NCI-H1417 (cell line): ENCODE results near the gene SLC25A33.
"Not testable (repeated sequence)": the region's sequence is repeated elsewhere in the genome, so short reads cannot be mapped to it uniquely, and the experiment has no call there.

ENCODE experiments used
- DNase-seq, 3 experiments: peaks; one replicate each; lab custom pipeline; 2025; lab: John Stamatoyannopoulos, UW

Gene SLC25A33

DNA sequence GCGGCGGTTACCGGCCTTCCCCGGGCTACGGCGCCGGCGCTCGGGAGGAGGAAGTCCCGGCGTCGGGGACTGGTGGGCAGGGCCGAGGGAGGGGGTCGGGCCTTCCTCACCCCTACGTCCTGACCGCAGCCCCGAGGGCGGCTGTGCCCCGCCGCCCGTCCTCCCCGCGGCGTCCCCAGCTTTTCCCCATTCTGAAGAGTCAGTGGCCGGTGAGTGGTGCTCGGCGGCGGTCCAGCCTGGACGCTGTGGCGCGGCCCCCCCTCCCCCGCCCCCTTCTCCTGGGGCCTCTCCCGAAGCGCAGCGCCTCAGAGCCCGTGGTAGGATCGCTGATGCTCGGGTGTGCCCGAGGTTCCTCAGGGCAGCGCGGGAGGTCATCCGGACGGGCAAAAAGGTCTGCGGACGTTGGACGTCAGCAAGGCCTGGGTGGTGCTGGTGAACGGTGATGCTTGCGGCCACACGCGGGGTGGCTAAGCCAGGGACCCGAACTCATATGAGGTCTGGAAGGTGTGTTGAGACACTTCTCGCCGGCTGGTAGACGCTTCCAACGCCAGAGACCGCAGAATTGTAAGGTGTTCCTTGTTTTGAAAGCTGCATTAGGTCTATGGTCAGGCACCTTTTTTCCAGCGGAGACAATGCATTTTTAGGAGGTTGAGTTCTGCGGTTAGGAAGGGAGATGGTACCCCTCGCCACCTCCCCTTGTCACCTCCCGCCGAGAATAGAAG, 725 bp downstream of the SLC25A33 start:
- peak; percentile 34 to 89 (median 76) for DNase-seq

DNA sequence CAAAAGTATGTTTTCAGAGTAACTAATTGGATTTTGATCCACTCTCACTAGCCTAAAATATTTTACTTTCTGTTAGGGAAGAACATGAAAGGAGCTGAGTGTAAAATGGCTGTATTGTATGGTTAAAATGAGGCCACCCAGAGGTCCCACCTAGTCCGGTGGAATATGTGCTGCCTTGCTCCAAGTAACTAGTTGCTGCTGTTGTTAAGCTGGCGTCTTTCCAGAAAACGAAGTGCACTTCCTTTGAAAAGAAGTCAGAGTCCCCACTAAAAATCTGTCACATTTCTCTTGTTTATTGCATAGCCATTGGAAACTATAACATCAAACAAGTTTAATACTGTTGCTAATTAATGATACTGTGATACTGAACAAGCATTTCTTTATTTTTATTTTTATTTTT, 3.2 kb downstream of the SLC25A33 start:
- DNase-seq: no peak

DNA sequence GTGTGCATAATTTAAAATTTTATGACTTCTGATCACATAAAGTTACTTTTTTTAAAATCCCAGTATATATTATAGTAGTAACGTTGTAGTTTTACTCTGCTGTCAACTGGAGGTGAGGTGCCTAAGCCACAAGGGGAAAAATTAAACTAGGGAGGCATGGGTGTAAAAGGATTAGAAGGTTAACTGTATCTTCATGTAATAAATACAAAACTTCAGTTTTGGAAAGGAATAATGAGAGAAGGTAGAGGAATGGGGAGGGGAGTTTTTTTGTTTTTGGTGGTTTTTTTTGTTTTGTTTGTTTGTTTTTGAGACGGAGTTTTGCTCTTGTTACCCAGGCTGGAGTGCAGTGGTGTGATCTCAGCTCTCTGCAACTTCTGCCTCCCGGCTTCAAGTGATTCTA, 5.7 kb downstream of the SLC25A33 start:
- no peak for DNase-seq

DNA sequence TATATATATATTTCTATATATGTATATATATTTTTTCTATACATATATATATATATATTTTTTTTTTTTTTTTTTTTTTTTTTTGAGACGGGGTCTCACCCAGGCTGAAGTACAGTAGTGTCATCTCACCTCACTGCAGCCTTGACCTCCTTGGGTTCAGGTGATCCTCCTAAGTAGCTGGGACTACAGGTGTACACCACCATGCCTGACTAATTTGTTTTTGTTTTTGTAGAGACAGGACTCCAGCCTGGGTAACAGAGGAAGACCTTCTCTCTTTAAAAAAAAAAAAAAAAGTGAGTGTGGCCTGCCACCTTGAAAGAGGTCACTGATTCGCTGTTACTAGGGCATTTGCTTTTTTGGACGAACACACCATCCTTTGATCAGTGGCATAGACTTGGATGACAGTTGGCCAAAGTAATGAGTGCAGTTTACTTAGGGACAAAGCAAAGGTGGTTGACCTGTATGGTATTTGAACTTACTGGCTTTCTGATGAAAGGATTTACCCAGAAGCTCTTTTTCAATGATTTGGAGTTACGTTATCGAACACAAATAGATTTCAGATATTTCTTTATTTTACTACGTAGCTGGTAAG, 10.8 kb downstream of the SLC25A33 start:
- DNase-seq: no peak

DNA sequence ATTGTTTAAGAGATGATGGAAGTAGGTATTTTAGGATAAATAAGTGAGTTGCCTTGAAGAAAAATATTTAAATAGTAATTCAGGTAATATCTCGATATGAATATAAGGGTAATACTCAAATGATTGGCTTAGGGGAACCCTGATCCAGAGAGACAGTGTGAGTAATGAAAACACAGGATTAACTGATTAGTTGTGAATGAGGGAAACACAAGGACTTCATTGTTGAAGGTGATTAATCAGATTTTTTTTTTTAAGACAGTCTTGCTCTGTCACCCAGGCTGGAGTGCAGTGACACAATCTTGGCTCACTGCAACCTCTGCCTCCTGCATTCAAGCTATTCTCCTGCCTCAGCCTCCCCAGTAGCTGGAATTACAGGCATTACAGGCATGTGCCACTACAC, 12.7 kb downstream of the SLC25A33 start:
- DNase-seq: no peak

DNA sequence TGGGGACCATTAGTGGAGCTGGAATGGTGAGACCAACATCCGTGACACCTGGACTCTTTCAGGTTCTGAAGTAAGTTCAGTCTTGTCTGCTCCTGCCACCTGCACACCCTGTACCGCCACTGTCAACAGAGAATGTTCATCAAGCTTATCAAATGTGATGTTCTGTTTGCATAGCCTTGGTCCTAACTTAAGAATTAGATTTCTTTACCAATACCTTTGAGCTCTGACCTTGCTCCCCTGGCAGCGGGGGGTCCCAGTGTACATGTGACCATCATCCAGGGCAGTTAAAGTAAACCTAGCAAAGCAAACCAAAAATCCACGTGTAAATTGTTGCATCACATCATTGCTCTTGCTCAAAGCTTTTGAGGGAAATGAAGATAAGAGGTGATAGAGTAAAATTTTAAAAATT, 14.5 kb downstream of the SLC25A33 start:
- DNase-seq: no peak

DNA sequence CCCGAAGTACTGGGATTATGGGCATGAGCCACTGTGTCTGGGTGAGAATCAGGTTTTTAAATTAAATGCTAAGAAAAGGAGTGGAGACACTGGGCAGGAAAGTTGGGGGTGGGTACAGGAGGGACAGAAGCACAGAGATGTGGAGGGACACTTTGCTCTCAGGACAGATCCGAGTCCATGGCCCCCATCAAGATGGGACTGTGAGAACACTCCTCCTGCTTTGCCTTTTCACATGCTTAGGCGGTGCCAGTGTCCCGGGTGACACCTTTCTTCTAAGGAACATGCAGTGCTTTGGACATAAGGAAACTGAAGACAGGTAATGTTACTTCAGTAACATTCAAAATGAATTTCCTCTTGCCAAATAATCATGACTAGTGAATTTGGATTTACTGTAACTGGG, 16.7 kb downstream of the SLC25A33 start:
- DNase-seq: no peak

DNA sequence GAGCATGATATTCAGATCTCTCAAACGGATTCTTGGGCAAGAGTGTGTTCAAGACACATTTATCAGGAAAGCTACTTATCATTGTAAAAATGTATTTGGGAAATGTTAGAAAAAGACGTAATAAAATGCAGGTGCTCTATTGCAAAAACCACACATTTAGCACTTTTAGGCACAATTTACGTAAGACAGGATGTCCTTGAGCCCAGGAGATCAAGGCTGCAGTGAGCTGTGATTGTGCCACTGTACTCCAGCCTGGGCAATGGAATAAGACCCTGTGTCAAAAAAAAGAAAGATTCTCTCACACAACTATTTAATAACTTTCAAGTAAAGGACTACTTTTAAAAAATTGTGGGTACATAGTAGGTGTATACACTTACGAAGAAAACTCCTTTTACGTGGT, 18.4 kb downstream of the SLC25A33 start:
- DNase-seq: no peak

DNA sequence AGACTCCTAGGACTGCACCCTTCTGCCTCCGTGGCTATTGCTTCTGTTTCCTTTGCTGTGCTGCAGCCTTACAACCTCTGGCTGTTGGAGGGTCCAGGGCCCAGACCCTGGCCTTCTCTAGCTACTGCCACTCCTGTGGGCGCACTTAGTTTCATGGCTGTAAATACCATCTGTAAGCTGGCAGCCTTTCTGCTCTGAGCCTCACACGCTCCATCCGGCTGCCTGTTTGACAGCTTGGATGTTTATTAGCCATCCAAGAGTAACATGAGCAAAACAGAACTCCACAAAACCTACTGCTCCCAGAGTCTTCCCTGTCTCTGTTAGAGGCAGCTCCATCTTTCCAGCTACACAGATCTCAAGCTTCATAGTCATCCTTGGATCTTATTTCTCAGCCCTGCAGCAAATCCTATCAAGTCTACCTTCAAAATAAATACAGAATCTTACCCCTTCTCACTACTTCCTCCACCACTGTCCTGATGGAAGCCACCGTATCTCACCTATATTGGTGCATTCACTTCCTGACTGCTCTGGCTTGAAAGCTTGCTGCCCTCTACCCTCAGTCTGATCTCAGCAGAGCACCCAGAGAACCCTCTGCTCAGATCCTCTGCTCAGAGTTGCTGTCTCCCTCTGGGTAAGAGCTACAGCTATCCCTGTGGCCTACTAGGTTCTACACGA, 19.1 kb downstream of the SLC25A33 start:
- DNase-seq: no peak

DNA sequence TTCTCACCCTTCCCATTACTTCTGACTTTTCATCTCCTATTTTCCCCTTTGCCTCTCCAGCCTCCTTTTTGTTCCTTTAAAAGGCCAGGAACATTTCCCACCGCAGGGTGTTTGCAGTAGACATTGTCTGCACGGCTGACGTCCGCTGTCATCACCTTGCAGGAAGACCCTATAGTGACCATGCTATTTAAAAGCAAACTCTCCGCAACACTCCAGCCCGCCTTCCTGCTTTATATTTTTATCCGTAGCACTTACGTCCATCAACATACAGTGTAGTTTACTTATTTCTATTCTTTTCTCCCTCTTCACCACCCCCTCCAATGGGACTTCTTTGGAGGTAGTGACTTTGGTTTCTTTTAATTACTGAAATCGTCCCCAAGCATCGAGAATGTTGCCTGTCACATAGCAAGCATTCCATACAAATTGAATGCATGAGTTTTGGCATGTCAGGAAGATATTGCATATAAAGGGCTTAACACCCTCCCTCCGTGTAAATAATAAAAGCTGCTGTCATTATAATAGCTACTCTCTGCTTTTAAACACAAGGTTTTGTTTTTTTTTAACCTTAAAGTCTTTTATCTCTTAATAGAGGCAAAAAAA, 19.8 kb downstream of the SLC25A33 start:
- no peak for DNase-seq

DNA sequence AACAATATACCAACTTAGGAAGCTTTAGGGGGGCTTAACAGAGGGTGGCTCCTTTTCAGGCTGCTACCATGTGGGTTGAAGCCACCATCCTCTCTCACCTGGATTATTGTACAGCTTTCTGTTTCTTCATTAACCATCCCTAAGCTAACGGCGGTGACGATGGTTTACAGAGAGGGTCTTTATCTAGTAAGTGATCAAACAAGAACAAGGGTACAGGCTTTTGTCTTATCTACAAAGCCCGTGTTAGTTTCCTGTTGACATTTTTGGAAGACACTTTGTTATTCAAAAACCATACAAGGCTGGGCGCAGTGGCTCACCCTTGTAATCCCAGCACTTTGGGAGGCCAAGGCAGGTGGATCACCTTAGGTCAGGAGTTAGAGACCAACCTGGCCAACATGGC, 20.4 kb downstream of the SLC25A33 start:
- no peak for DNase-seq

DNA sequence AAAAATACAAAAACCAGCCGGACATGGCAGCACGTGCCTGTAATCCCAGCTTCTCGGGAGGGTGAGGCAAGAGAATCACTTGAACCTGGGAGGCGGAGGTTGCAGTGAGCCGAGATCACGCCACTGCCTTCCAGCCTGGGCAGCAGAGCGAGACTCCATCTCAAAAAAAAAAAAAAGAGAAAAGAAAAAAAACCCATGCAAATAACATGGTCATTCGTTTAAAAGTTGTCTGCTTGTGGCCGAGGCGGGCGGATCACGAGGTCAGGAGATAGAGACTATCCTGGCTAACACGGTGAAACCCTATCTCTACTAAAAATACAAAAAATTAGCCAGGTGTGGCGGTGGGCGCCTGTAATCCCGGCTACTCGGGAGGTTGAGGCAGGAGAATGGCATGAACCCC, 20.8 kb downstream of the SLC25A33 start:
- DNase-seq: not testable (repeated sequence)

DNA sequence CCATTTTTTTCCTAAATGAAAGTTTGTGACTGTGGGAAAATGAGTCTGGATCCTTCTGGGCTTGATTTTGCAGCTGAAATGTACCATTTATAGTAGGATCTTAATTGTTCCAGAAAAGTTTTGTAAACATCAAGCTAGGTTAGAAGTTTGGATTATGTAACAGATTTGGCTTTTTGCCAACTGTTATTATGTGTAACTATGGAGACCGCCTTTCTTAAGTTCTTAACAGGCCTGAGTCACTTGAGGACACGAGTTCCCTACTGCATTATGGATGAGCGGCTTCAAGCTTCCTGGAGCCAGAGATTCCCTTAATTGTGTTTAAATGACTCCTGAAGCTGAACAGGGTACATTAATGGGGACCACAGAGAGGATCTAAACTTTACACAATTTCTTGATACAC, 22.2 kb downstream of the SLC25A33 start:
- peak; percentile 53 to 98 (median 89) for DNase-seq

DNA sequence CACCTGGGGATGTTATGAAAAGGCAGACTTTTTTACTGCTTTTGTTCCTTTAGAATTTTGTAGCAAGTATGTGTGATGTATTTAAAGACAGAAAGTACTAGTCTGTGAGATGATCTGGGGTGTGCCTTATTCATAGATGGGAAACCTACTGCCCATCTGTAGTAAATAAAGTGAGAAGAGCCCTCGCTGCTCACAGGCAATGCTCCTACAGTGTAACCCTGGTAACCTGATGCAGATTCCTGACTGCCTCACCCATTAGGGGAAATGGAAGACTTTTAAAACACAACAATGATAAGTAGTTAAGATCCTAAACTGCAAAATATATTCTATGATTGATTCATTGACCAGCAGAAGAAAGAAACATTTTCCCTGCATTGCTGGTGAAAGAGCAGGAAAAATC, 30.0 kb downstream of the SLC25A33 start:
- DNase-seq: no peak

DNA sequence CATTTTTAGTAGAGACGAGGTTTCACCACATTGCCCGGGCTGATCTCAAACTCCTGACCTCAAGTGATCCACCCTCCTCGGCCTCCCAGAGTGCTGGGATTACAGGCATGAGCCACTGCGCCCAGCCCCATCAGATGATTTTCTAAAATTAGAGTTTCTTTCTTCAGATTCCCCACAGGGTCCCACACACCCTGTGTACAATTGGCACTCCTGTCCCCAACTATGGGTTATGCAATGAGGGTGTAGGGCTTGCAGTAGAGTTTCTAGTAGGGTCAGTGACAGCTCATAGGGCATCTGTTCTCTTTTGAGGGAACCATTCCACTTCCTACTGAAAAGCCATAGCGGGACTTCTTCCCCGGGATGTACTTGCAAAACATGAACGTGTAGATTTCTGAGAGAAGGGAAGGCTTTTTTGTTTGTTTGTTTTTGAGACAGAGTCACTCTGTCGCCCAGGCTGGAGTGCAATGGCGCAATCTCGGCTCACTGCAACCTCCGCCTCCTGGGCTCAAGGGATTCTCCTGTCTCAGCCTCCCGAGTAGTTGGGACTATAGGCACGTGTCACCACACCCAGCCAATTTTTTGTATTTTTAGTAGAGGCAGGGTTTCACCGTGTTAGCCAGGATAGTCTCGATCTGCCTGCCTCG, 31.7 kb downstream of the SLC25A33 start:
- not testable (repeated sequence) for DNase-seq

DNA sequence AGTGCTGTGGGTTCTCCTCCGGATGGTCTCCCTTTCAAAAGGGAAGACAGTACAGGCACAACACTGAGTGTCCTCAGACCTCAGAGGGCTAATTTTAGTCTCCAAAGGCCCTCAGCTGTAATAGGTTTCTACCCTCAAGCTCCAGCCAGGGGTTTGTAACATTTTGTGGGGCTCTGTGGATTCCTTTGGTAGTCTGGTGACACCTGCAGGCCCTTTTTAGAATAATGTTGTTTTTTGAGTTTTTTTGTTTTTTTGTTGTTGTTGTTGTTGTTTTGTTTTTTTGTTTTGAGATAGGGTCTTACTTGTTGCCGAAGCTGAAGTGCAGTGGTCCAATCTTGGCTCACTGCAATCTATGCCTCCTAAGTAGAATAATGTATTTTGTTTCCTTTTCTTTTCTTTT, 34.5 kb downstream of the SLC25A33 start:
- DNase-seq: peak in 1 of 3 experiments; percentile 42

DNA sequence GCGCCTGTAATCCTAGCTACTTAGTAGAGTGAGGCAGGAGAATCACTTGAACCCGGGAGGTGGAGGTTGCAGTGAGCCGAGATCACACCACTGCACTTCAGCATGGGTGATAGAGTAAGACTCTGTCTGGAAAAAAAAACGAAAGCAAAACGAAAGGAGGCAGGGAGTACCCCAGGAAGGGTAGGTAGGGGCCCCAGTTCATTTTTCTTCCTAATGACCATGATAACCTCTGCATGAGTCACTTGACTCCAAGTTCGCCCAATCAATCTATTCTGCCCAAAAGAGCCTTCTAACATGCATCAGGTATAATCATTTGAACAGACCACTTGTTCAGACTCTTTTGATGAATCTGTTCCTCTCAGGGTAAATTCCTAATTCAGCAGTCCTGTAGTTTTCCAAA, 36.2 kb downstream of the SLC25A33 start:
- no peak for DNase-seq

DNA sequence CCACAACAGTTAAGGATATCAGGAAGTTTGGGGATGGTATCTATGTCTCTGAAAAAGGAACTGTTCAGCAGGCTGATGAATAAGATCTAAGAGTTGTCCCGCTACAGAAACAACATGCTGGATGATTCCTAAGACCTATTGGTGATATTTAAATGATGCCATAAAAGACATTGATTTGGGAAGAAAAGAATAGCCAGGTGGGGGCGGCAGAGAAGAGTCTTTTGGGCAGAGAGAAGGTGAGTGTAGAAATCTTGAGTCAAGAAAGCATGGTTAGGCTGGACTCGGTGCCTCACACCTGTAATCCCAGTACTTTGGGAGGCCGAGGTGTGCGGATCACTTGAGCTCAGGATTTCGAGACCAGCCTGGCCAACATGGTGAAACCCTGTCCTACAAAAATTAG, 37.6 kb downstream of the SLC25A33 start:
- DNase-seq: no peak

DNA sequence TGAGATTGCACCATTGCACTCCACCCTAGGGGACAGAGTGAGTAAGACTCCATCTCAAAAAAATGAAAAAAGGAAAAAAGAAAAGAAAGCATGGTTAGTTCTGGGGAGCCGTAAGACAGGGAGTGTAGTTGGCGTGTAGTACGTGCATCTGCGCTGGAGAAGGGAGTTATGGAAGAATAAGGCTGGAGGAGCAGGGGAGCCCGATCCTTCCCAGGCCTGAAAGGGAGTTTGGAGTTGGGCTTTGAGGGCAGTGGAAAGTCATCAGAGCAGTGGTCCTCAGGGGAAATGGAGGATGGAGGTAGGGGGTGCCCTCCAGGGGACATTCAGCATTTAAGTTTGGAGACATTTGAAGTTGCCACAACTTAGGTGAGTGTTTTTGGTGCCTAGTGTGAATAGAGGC, 38.2 kb downstream of the SLC25A33 start:
- no peak for DNase-seq

DNA sequence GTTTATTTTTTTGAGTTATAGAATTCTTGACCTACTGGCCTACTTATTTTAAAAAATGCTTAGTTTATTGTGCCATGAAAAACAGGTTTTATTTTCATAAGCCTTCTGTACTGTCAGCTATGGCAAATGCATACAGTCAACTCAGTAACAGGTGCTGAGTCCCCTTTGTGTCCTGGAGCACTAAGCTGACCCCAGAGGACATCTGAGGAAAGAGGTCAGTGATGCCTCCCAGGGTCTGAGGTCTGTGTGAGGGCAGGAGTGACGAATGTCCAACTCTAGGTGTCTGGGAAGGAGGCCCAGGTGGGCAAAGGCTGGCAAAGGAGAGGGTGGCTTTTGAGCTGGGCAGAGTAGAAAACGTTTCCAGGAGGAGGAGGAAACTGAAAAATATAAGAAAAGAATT, 41.7 kb downstream of the SLC25A33 start:
- DNase-seq: no peak

DNA sequence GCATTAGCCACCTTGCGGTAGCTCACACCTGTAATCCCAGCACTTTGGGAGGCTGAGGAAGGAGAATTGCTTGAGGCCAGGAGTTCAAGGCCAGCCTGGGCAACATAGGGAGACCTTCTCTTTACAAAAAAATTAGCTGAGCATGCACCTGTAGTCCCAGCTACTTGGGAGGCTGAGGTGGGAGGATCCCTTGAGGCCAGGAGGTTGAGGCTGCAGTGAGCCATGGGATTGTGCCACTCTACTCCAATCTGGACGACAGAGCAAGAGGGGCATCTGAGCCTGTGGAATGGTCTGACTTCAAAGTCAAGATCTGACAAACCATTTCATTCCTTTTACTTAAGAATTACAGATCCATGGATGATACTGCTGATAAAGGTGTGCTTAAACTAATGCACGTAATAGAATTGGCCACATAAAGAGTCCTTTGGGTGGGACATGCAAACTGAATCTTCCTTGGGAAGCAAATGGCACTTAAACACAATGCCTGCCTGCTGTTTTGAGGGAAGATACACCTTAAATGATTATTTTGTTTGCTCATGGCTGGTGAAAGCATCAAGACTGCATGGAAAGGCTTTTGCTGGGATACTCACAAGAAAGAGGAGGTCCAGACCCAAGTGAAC, 47.0 kb downstream of the SLC25A33 start:
- no peak for DNase-seq

DNA sequence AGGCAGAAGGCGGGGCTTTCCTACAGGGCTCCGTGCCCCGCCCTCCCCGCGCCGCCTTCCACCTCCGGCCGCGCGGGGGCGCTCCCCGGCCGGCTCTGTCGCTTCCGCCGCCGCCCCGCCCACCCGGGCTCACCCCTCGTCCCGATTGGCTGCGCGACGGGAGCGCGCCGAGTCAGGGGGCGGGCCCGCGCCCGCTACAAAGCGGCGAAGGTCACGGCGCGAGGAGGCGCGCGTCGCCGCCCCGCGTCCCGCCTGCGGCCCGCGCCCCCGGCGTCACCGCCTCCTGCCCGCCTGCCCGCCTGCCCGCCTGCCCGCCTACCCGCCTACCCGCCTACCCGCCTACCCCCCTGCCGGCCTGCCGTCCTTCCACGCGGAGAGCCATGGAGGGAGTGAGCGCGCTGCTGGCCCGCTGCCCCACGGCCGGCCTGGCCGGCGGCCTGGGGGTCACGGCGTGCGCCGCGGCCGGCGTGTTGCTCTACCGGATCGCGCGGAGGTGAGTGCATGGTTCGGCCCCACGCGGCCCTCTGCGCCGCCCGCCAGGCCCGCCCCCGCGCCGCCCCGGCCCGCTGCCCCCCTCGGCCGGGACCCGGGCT, 49.4 kb downstream of the SLC25A33 start, which contains the start of gene TMEM201:
TSS of gene TMEM201 (plus strand) at position 361 of the 593 bp plus-strand sequence. CDS start at position 381, 20 bp downstream.
- peak; percentile 94 to 96 (median 95) for DNase-seq
